Neutrophil (primary cell): Measurements from ENCODE around the gene ADAMTS6.

Experiments
- H3K27ac ChIP-seq: fragments of 200-600 bp; sonication (generic); 2 replicates; pipeline ENCODE4 v1.5.1; 2016; ENCODE audit warnings: mild to moderate bottlenecking, moderate library complexity
- H3K27me3 ChIP-seq: fragments of 200-600 bp; sonication (generic); 2 replicates; pipeline ENCODE4 v1.6.0; 2016; ENCODE audit warnings: mild to moderate bottlenecking
- H3K36me3 ChIP-seq: fragments of 200-600 bp; sonication (generic); 2 replicates; pipeline ENCODE4 v1.5.1; 2017
- H3K4me1 ChIP-seq, 2 experiments: fragments of 200-600 bp in 1 of 2; sonication (generic) in 1 of 2; 1 replicate in 1 of 2; 2 replicates in 1 of 2; pipeline versions ENCODE4 v1.5.1 to v1.6.1; 2013 to 2016; ENCODE audit warnings: low read depth in 1 of 2, low read length in 1 of 2, mild to moderate bottlenecking in 1 of 2, moderate library complexity in 1 of 2; ENCODE audit not compliant: control insufficient read depth in 1 of 2, insufficient read depth in 1 of 2
- H3K4me3 ChIP-seq, 2 experiments: fragments of 200-600 bp in 1 of 2; sonication (generic) in 1 of 2; 1 replicate in 1 of 2; 2 replicates in 1 of 2; pipeline ENCODE4 v1.5.1; 2013 to 2016; ENCODE audit warnings: low read depth in 1 of 2, low read length in 1 of 2, mild to moderate bottlenecking in 1 of 2, moderate library complexity in 1 of 2
- H3K9me3 ChIP-seq: fragments of 200-600 bp; sonication (generic); 2 replicates; pipeline ENCODE4 v1.5.1; 2016
- TF ChIP-seq, protein P1 (sequence below): fragments of 200-600 bp; sonication (generic); IDR thresholded peaks from 2 replicates; pipeline ENCODE4 v1.5.1; 2016; ENCODE audit warnings: antibody characterized with exemption

The ADAMTS6 gene

DNA sequence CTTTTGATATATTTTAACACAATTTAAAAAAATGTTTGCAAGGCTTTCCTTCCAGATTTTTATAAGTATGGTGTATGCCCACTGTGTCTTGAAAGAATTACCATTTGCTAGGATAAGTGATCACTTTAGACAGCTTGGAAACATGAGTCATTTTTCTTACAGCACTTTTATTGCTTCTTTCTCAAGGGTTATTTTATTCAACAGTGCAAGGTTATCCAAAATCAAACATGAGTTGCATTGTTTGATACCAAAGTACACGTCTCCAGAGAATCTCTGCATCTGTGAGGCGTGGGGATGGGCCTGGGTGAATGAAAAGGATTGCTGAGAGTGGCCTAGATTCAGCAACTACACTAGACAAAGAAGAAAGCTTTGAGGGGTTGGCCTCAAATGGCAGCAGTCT lies 329.6 kb downstream of the ADAMTS6 start:
- TF ChIP-seq, protein P1, sequence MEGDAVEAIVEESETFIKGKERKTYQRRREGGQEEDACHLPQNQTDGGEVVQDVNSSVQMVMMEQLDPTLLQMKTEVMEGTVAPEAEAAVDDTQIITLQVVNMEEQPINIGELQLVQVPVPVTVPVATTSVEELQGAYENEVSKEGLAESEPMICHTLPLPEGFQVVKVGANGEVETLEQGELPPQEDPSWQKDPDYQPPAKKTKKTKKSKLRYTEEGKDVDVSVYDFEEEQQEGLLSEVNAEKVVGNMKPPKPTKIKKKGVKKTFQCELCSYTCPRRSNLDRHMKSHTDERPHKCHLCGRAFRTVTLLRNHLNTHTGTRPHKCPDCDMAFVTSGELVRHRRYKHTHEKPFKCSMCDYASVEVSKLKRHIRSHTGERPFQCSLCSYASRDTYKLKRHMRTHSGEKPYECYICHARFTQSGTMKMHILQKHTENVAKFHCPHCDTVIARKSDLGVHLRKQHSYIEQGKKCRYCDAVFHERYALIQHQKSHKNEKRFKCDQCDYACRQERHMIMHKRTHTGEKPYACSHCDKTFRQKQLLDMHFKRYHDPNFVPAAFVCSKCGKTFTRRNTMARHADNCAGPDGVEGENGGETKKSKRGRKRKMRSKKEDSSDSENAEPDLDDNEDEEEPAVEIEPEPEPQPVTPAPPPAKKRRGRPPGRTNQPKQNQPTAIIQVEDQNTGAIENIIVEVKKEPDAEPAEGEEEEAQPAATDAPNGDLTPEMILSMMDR: no peak
- H3K36me3 ChIP-seq: no peaks in the 10 kb centered on the region
- H3K9me3 ChIP-seq: no peaks in the 10 kb centered on the region
- no peak overlapping the region for H3K4me3 ChIP-seq
- H3K27ac ChIP-seq: no peak overlapping the region
- H3K27me3 ChIP-seq: no peaks in the 10 kb centered on the region
- no peaks in the 10 kb centered on the region for H3K4me1 ChIP-seq

DNA sequence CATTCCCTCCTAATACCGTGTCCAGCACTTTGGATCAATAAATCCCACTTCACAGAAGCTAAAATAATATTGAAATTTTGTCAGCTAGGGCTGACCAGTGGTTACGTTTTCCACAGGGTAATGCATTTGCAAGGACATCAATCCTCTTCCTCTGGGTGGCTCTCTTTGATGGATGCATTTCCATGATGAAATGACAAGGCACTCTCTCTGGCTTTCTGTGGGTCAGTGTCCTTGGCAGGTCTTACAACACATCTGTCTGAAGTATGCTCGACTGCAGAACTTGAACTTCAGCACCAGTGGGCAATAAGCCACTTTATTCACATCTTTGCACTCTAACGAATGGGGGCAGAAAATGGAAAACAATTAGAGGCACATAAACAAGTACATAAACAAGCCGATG lies 330.1 kb downstream of the ADAMTS6 start:
- Histone ChIP-seq H3K4me1 (no peaks in the 10 kb centered on the region), H3K9me3 (no peaks in the 10 kb centered on the region), H3K27ac (no peak overlapping the region), H3K27me3 (no peaks in the 10 kb centered on the region), H3K4me3 (no peak overlapping the region), H3K36me3 (no peaks in the 10 kb centered on the region)
- TF ChIP-seq, protein P1: no peak

DNA sequence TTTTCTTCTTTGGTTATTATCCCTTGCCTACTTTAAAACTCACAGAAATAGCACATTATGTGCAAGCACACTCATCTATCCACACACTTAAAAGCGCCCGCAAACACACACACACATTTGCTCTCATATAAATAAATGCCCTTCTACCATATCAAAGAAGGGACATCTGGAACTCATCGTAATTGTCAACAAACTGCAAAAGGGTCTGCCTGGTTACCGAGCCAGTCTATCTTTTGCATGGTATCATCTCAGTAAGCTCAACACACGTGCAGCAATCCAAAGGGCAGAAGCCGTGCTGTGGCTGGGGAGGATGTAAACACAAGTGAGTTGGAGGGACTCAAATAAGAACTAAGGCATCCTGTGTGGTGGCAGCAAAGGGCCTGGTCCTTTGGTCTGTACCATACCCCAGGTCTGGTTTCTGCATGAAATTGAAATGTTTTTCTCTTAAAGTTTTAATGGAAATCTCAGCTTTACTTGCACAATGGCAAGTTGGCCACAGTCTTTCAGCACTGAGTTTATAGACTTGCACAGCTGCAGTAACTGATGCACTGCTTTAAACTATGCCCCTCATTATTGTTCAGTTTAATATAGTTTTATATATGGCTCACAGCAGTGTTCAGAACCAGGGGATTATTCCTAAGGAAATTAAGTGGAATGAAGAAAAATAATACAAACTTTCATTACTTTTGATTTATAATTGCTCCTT lies 331.0 kb downstream of the ADAMTS6 start:
- Histone ChIP-seq H3K27me3 (no peaks in the 10 kb centered on the region), H3K4me1 (no peaks in the 10 kb centered on the region), H3K27ac (no peak overlapping the region), H3K4me3 (no peak overlapping the region), H3K9me3 (no peaks in the 10 kb centered on the region), H3K36me3 (no peaks in the 10 kb centered on the region)
- TF ChIP-seq, protein P1: no peak

DNA sequence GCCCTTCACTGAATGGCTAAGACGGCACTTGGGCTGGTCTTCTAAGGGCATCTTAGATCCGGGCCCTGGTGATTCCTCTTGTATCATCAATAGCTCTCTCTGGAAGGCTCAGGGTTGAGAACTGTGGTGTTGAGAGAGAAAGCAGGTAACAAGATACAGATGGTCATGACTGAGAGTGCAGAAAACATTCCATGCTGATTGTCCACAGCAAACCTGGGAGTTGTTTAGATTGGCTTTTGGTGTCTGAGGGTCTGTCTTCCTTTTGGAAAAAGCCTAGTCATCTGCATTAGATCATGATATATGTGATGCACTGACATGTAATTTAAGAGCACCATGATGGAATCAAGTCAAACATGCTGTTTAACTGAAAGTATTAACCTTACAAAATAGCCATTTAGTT lies 331.9 kb downstream of the ADAMTS6 start:
- Histone ChIP-seq H3K4me3 (no peak overlapping the region), H3K27ac (no peak overlapping the region), H3K9me3 (no peaks in the 10 kb centered on the region), H3K36me3 (no peaks in the 10 kb centered on the region), H3K4me1 (no peaks in the 10 kb centered on the region), H3K27me3 (no peaks in the 10 kb centered on the region)
- TF ChIP-seq, protein P1: no peak

DNA sequence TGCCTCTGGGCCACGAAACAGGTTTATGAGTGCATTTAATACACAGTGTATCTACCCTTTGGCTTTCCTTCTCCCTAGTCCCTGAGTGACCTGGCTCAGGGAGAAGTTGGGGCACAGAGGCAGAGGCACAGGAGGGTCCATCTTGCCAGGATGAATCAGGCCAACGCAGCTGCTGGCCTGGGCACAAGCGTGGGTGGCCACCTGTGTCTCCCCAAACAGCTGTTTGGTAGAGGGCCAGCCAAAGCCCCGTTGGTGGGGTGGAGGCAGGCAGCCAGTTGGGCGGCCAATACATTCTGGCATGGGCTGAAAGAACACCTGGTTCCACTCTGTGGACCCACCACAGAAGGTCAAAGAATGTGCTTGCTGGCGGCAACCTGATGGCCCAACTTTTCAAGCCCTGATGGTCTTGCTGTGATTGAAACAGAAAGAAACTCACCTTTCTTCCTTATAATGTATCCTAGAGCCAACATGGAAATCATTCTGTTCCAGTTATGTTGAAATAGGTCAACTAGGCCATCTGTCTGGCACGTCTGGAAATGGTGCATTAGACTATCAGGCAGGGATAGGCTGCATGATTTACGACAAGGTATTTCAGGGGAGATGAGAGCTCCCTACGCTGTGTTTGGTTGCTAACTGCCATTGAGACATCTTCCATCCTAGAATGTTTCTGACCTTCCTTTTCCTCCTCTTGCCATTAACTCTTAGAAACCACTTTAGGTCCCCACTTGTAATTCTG lies 337.4 kb downstream of the ADAMTS6 start:
- Histone ChIP-seq H3K27me3 (no peaks in the 10 kb centered on the region), H3K27ac (no peak overlapping the region), H3K4me3 (no peak overlapping the region), H3K36me3 (no peaks in the 10 kb centered on the region), H3K9me3 (no peaks in the 10 kb centered on the region), H3K4me1 (no peaks in the 10 kb centered on the region)
- TF ChIP-seq, protein P1: no peak
